ENCODE results near the gene STOX2.

- TF ChIP-seq POLR2A (IDR thresholded peaks at IDR 0.05; ENCODE audit: control extremely low read depth in 1 of 2, low read depth in 2 of 2, low read length in 2 of 2) (no peak), CTCF (IDR thresholded peaks at IDR 0.05; ENCODE audit: control extremely low read depth in 1 of 3, insufficient read depth in 1 of 3, low read depth in 1 of 3, low read length in 3 of 3) (no peak), TAF7 (optimal IDR thresholded peaks at IDR 0.05; ENCODE audit: borderline replicate concordance, low read depth, low read length) (no peak), CEBPB (IDR thresholded peaks at IDR 0.05; ENCODE audit: low read depth, low read length) (no peak), HDAC6 (IDR thresholded peaks at IDR 0.05; ENCODE audit: low read depth, low read length) (no peak), EGR1 (IDR thresholded peaks at IDR 0.05; ENCODE audit: borderline replicate concordance, low read depth, low read length) (no peak), USF2 (IDR thresholded peaks at IDR 0.05; ENCODE audit: low read length) (no peak), GABPA (IDR thresholded peaks at IDR 0.05; ENCODE audit: borderline replicate concordance, insufficient read depth, low read length) (no peak), SP1 (IDR thresholded peaks at IDR 0.05; ENCODE audit: low read depth, low read length) (no peak), EP300 (IDR thresholded peaks at IDR 0.05; ENCODE audit: borderline replicate concordance in 1 of 2, low read depth in 2 of 2, low read length in 2 of 2) (no peak), TAF1 (IDR thresholded peaks at IDR 0.05; ENCODE audit: low read depth, low read length) (no peak), RFX5 (IDR thresholded peaks at IDR 0.05; ENCODE audit: borderline replicate concordance, low read depth, low read length) (no peak), YY1 (IDR thresholded peaks at IDR 0.05; ENCODE audit: low read depth, low read length) (no peak)
Measured at GRCh38 chr4:184030764-184031163, 125.7 kb downstream of the STOX2 start.
